TTC549 (cell line): Measurements from ENCODE around the gene RPL10.

Experiments
- FAIRE-seq: peaks from 2 replicates; lab custom pipeline; 2012; peaks lifted over from hg19 to GRCh38; lab: Jason Lieb, UNC

Gene RPL10

DNA sequence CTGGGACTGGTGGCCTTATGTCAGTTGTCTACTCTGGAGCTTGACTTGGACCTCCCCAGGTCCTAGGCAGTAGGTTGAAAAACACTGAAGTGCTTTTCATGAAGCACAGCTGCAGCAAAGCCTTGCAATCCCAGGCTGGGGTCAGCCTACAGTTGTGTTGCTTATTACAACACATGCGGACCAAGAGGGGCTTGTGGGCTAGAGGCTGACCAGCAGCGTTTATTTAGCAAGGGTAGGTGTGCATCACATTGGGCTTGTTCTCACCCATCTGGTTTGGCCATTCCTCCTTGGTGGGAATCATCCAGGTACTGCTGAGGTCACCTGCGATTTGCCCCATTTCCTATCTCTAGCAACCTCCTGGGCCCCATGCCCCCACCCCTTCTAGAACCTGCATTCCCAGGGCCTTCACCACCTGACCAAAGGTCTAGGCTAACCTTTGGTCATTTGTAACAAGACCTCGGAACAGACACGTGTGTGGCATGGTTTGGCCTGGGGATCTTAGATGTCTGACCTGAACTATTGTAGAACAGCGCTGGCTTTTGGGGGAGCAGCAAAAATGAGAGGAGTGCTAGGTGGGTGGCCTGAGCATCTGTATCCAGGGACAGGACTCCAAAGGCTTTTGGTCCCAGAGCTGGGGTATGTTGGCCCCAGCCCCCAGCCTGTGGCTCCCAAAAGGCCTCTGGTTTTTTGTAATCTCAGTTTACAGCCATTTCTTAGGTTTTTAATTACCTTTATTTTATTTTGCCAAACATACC, 3.0 kb downstream of the RPL10 start:
- no peak for FAIRE-seq

- FAIRE-seq, result no peak
Measured at GRCh38 chrX:154401918-154402621, 3.9 kb downstream of the RPL10 start.

DNA sequence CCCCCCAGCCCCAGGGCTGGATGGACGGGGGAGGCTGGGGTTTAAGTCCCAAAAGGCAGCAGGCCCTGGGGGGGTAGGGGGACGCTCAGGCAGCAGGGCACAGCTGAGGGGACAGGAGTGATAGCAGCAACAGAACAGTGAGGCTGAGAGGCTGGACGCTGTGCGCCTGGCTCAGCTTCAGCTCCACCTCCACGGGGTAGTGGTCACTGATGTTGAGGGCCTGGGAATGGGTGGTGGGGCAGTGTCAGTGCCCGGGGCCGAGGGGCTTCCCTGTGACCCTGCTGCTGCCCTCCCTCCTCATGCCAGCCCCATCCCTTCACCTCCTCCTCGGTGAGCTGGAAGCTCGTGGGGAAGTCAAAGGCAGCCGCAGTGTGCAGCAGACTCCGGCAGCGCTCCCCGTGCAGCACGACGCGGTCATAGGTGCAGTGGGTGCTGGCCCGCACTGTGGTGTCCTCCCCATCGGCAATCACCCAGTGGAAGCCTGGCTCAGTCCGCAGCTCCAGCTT, 4.5 kb downstream of the RPL10 start:
- FAIRE-seq, result no peak

DNA sequence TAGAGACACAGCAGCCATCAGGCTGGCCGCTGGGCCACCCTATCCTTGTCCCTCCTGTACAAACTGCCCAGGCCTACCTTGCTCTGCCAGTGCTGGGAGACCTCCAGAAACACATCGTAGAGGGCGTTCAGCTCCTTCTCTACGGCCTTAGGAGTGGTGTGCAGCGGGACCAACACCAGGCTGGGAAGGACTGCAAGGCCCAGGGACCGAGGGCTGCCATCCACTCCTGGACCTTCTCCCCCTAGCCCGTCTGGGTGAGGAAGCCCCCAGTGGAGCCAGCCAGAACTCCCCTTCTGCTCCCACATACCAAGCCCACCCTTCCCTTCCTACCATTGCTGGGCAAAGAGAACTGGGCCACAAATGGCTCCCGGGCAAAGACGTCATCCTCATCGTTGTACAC, 5.0 kb downstream of the RPL10 start:
- no peak for FAIRE-seq

- FAIRE-seq, result no peak
Measured at GRCh38 chrX:154403858-154404257, 5.7 kb downstream of the RPL10 start.

DNA sequence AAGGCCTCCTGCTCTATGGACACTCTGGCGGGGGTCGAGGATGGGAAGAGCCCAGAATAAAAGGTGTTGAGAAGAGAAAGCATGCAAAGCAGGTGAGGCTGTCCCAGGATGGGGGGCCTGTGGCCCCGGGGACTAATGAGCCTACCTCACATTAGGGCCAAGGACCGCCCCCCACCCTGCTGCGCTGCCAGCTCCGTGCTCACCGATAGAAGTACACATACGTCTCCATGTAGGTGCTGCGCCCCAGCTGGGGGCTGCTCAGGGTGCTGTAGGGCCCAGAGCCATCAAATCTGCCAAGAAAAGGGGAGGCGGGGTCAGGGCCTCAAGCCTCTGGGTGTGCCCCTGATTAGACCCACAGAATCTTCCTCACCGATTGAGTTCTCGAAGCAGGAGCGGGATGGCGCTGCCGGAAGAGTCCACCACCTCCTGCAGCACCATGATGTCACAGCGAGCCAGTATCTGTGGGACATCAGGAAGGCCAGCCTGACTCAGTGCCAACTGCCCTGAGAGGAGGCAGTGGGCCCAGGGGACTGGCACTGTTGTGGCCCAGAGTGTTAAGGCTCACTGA, 6.5 kb downstream of the RPL10 start:
- no peak for FAIRE-seq

DNA sequence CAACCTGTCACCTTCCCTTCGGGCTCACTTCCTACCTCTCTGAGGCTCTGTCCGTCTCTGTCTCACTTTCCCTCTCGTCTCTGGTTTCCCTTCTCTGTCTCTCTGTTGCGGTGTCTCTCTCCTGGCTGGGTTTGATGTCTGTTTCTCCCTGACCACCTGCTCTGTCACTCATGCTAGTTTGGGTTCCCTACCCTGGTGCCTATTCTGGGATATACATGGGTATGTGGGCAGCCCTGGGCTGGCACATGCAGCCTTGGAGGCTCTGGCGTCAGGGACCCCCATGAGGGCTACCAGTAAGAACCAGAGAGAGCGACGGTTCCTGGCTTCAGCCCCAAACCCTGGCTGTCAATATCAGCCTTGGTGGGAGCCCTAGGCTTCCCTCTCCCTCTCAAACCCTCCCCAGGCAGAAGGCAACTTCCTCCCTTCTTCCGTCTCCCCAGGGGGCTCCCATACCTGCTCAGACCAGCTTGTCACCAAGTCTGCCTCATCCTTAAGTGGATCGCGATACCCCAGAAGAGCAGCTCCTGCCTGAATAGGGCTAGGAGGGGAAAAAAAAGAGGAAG, 10.6 kb downstream of the RPL10 start:
- FAIRE-seq, result no peak

- no peak for FAIRE-seq
Measured at GRCh38 chrX:154409222-154409871, 11.2 kb downstream of the RPL10 start, which contains the start of gene DNASE1L1. DNASE1L1 (minus strand) TSS chrX:154409254; CDS start chrX:154405568, 3,686 bp downstream.

- no peak for FAIRE-seq
Measured at GRCh38 chrX:154411981-154412340, 13.8 kb downstream of the RPL10 start.

DNA sequence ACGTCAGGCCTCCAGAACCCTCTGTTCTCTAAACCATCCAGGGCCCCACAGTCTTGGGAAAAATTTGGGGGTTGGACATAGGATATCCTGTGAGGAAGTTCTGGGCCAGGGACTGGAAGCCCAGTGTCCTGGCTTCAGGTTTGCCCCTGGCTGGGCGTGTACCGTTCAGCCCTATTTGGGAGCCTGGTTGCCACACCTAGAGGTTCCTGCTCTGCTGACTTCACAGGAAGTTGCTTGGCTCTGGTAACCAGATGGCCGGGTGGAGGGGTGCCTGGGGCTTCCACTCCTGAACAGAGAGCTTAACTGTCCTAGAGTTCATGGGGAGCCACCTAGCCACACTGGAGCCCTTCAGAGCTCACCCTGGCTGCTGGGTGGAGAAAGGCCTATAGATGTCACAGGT, 14.3 kb downstream of the RPL10 start:
- FAIRE-seq, result no peak

DNA sequence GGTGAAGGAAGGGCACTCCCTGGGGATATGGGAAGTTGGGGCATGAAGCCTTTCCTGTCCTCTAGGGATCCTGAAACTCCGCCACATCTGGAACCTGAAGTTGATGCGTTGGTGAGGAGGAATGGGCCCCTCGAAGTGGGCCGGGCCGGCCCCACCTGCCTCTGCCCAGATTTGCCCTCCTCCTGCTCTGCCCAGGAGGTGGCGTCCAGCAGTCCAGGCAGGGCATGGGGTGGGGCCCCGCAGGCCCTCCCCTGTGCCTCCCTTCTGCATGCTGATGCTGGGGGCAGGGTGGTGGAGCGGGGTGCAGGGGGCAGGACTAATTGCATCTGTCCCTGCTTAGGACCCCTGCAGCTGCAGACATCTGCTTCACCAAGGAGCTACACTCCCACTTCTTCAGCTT, 15.0 kb downstream of the RPL10 start:
- no peak for FAIRE-seq

DNA sequence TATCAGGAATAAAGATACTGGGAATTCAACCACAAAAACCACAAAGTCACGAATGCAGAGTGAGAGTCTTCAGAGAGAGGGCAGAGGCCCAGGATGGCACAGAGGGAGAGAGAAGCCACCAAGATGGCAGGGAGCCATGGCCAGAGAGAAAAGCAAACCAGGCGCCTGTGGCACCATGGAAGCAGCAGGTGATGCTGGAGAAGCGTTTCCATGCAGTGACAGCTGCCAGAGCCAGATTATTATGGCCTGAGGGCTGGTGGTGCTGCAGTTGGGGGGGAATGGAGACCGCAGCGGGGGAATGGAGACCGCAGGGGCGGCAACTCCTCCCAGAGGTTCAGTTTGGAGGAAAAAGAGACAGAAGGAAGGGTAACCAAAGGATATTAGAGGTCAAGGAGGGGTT, 19.0 kb downstream of the RPL10 start:
- FAIRE-seq, result no peak

GRCh38 chrX:154419189-154419588, 21.0 kb downstream of the RPL10 start:
- no peak for FAIRE-seq

DNA sequence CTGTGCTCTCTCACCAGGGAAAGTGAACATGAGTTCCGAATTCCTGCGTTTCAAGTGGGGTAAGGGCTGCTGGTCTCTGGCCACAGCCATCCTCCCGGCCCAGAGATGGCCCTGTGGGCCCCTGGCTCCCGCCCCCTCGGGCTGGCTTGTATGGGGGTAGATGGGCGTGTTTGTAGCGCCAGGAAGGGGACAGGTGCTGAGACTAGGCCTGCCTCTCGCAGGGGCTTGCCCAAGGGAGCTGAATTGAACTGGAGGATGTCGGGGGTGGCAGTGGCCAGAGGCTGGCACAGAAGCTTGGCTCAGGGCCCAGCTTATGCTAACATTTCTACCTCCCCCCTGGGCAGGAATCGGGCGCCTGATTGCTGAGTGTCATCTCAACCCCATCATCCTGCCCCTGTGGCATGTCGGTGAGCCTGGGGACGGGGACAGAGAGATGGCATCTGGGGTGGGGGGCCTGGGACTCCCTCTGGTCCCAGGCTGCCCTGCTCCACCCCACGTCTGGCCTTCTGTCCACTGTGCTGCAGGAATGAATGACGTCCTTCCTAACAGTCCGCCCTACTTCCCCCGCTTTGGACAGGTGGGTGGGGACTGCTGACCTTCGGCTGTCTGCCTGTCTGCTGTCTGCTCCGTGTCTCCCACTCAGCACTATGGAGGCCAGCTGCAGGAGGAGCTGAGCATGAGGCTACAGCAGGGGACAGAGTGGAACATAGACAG, 21.7 kb downstream of the RPL10 start:
- no peak for FAIRE-seq

GRCh38 chrX:154420402-154420756, 22.2 kb downstream of the RPL10 start:
- FAIRE-seq, result no peak

GRCh38 chrX:154426916-154427770, 29.0 kb downstream of the RPL10 start:
- no peak for FAIRE-seq

- no peak for FAIRE-seq
Measured at GRCh38 chrX:154428176-154429171, 30.3 kb downstream of the RPL10 start, which contains the start of gene ATP6AP1. ATP6AP1 (plus strand) TSS chrX:154428677; CDS start chrX:154428693, 16 bp downstream.

GRCh38 chrX:154429711-154430110, 31.5 kb downstream of the RPL10 start:
- no peak for FAIRE-seq

- FAIRE-seq, result no peak
Measured at GRCh38 chrX:154430479-154430878, 32.3 kb downstream of the RPL10 start.

DNA sequence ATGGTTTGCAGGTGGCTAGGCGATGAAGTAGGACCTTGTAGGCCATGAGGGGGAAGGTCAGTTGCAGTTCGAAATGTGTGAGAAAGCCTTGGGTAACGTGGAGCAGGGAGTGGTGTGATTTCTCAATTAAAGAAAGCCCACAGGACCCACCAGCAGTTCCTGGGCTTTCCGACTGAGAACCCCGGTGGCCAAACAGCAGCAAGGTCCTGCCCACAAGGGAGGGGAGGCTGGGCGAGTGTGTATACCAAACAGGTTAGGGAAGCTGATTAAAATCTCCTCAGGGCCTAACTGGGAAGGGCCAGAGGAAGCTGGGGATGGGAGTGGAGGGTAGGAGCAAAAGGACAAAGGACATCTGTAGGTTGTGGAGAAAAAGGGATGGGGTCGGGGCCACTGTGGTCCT, 32.7 kb downstream of the RPL10 start:
- no peak for FAIRE-seq
